GM12878 (cell line): ENCODE measurements around the gene PPP2R5C. TPM values are rescaled to one million over a fixed set of nuclear protein-coding genes. Genes with fewer than 3 reads are reported as not detected.
"Not testable (repeated sequence)": the region's sequence is repeated elsewhere in the genome, so short reads cannot be mapped to it uniquely, and the experiment has no call there.

Experiments used
- ATAC-seq: fragments of 200-7000 bp; cut with Tn5 transposase; 3 replicates; pipeline ENCODE4 v1.9.1; 2020; ENCODE audit warnings: mild to moderate bottlenecking, moderate library complexity
- BruUV-seq: library from RNA; stranded (reverse); fragments of 400-500 nt; replicated peaks from 2 replicates; lab custom pipeline; 2021; lab: Mats Ljungman, UMichigan
- CTCF ChIA-PET: fragments of 300-600 bp; sonication (Branson Sonifier 250); formaldehyde crosslinking; extraction: SDS; loops from one replicate; lab custom pipeline; 2021; ENCODE audit warnings: inconsistent platforms; lab: Yijun Ruan, JAX
- POLR2A ChIA-PET: fragments of 350-600 bp; formaldehyde crosslinking; extraction: SDS; loops from one replicate; lab custom pipeline; 2021; ENCODE audit warnings: inconsistent platforms; lab: Charles Lee
- RAD21 ChIA-PET: fragments of 300-600 bp; sonication (Branson Sonifier 250); formaldehyde crosslinking; loops from one replicate; lab custom pipeline; 2023; ENCODE audit warnings: antibody characterized with exemption; ENCODE audit not compliant: unreplicated experiment; lab: Charles Lee
- SMC1A ChIA-PET: fragments of 300-600 bp; sonication (Branson Sonifier 250); formaldehyde crosslinking; loops from one replicate; lab custom pipeline; 2023; ENCODE audit not compliant: unreplicated experiment, uncharacterized antibody; lab: Charles Lee
- DNase-seq: peaks from one replicate; pipeline ENCODE4 v3.0.0-alpha.2; 2011; ENCODE audit warnings: low read depth, low spot score
- FAIRE-seq: peaks from 3 replicates; lab custom pipeline; 2011; peaks lifted over from hg19 to GRCh38; lab: Jason Lieb, UNC
- H2AFZ ChIP-seq: 2 replicates; pipeline ENCODE4 v1.6.0; 2011; ENCODE audit warnings: low read depth, low read length, control low read depth; ENCODE audit not compliant: control insufficient read depth
- H3K27ac ChIP-seq: 2 replicates; pipeline ENCODE4 v1.5.1; 2011; ENCODE audit warnings: control low read depth; ENCODE audit not compliant: control insufficient read depth, insufficient read depth
- H3K27me3 ChIP-seq, 2 experiments: replicated peaks in 1 of 2; 2 replicates each; pipeline versions ENCODE4 v1.6.0 to v1.6.1; 2011; ENCODE audit warnings: low read length in 1 of 2; ENCODE audit not compliant: control insufficient read depth in 2 of 2, insufficient read depth in 2 of 2
- H3K36me3 ChIP-seq, 2 experiments: 2 replicates each; pipeline ENCODE4 v1.5.1; 2011; ENCODE audit warnings: low read length in 1 of 2; ENCODE audit not compliant: control insufficient read depth in 2 of 2, insufficient read depth in 2 of 2
- H3K4me1 ChIP-seq: 2 replicates; pipeline ENCODE4 v1.6.1; 2011; ENCODE audit warnings: mild to moderate bottlenecking, low read length, moderate library complexity, mixed read lengths; ENCODE audit not compliant: control insufficient read depth, insufficient read depth
- H3K4me2 ChIP-seq: 2 replicates; pipeline ENCODE4 v1.6.0; 2011; ENCODE audit warnings: control low read depth; ENCODE audit not compliant: control insufficient read depth, insufficient read depth
- H3K4me3 ChIP-seq: fragments of 200-600 bp; sonication (generic); 2 replicates; pipeline ENCODE4 v1.5.1; 2016
- H3K79me2 ChIP-seq: 2 replicates; pipeline ENCODE4 v1.6.0; 2011; ENCODE audit warnings: low read length; ENCODE audit not compliant: control insufficient read depth, insufficient read depth
- H3K9ac ChIP-seq: 2 replicates; pipeline ENCODE4 v1.8.0; 2011; ENCODE audit warnings: low read length, control low read depth, mixed read lengths; ENCODE audit not compliant: control insufficient read depth, insufficient read depth
- H3K9me3 ChIP-seq: replicated peaks from 3 replicates; pipeline ENCODE4 v1.5.1; 2011; ENCODE audit warnings: mild to moderate bottlenecking, low read length; ENCODE audit not compliant: control insufficient read depth, insufficient read depth
- H4K20me1 ChIP-seq: 2 replicates; pipeline ENCODE4 v1.6.0; 2011; ENCODE audit not compliant: control insufficient read depth, insufficient read depth
- EGR1 ChIP-seq, 2 experiments: IDR thresholded peaks; 1 replicate in 1 of 2; 2 replicates in 1 of 2; pipeline ENCODE4 v1.6.1; 2011 to 2012; ENCODE audit warnings: low read depth in 2 of 2, low read length in 2 of 2, borderline replicate concordance in 1 of 2, mild to moderate bottlenecking in 1 of 2, moderate library complexity in 1 of 2
- FOS ChIP-seq: IDR thresholded peaks from 3 replicates; pipeline ENCODE4 v1.6.1; 2011; ENCODE audit warnings: borderline replicate concordance; ENCODE audit not compliant: insufficient read length; ENCODE audit errors: extremely low read depth
- FOXM1 ChIP-seq: IDR thresholded peaks from 2 replicates; pipeline ENCODE4 v1.6.1; 2012; ENCODE audit warnings: low read depth, mild to moderate bottlenecking, inconsistent platforms, low read length, moderate library complexity
- NFYB ChIP-seq: IDR thresholded peaks from 2 replicates; pipeline ENCODE4 v1.6.1; 2011; ENCODE audit warnings: low read depth, mild to moderate bottlenecking, low read length, improper control_type of control experiment, moderate library complexity; ENCODE audit not compliant: insufficient read depth
- STAT1 ChIP-seq: fragments of 450-650 bp; conservative IDR thresholded peaks from 2 replicates; pipeline ENCODE4 v1.6.1; 2014; ENCODE audit warnings: antibody characterized with exemption, mild to moderate bottlenecking
- ZNF207 ChIP-seq: fragments of 450-650 bp; IDR thresholded peaks from 2 replicates; pipeline ENCODE4 v1.6.1; 2014; ENCODE audit warnings: antibody characterized with exemption, mild to moderate bottlenecking, borderline replicate concordance
- ZSCAN29 ChIP-seq: fragments of 450-650 bp; IDR thresholded peaks from 2 replicates; pipeline ENCODE4 v1.6.1; 2017; ENCODE audit warnings: mild to moderate bottlenecking, moderate library complexity
- WGBS: methylation state at CpG from one replicate; pipeline ENCODE4 v1.1.6; 2016; ENCODE audit warnings: low lambda C conversion rate; ENCODE audit not compliant: insufficient replicate concordance, insufficient coverage; ENCODE audit errors: missing lambda C conversion rate; 5-methylcytosine and 5-hydroxymethylcytosine counted together
- in situ Hi-C: fragments of 300-500 bp; cut with MboI; formaldehyde crosslinking; loops from 9 replicates; pipeline ENCODE4 v1.14.3; 2018; ENCODE audit warnings: mixed read lengths
- intact Hi-C: fragments of 100-400 bp; cut with micrococcal nuclease; formaldehyde crosslinking; loops from one replicate; pipeline ENCODE4 v1.14.2; 2022; ENCODE audit not compliant: unreplicated experiment
- polyA plus RNA-seq, 11 experiments: library from polyadenylated mRNA; depleted of rRNA in 4 of 11; unstranded in 6 of 11; stranded (reverse) in 5 of 11; fragments of >200 nt; fragmentation: Nextera tagmentation in 4 of 11; fragmentation: Illumina TruSeq in 1 of 11; extraction: Ambion mirVana in 4 of 11; extraction: Trizol in 1 of 11; gene quantifications; 1 replicate in 1 of 11; 2 replicates in 10 of 11; pipeline versions ENCODE4 v1.2.1 to v1.2.3, GENCODE V29; 2011 to 2016; ENCODE audit warnings: inconsistent platforms in 2 of 11, missing spikeins in 2 of 11, low read depth in 1 of 11
- total RNA-seq, 4 experiments: library from RNA; depleted of rRNA in 3 of 4; stranded (reverse); fragments of >200 nt in 3 of 4; fragmentation: Illumina TruSeq in 1 of 4; extraction: Trizol in 1 of 4; gene quantifications; 2 replicates each; pipeline versions ENCODE4 v1.2.1 to v1.2.3, GENCODE V29; 2013 to 2021
- TF ChIP-seq, protein P1 (sequence below): fragments of 450-650 bp; IDR thresholded peaks from 2 replicates; pipeline ENCODE4 v1.6.1; 2016; ENCODE audit warnings: mild to moderate bottlenecking
- TF ChIP-seq, protein P2 (sequence below): fragments of 450-650 bp; IDR thresholded peaks from 2 replicates; pipeline ENCODE4 v1.6.1; 2017; ENCODE audit warnings: low read depth, mild to moderate bottlenecking, moderate library complexity

PPP2R5C gene
- total and polyA plus RNA-seq, 10 of the 15 experiments (the other 5 are each of a cell fraction or from before 2014, with no cell fraction given) = 106 to 199 (median 144) TPM

DNA sequence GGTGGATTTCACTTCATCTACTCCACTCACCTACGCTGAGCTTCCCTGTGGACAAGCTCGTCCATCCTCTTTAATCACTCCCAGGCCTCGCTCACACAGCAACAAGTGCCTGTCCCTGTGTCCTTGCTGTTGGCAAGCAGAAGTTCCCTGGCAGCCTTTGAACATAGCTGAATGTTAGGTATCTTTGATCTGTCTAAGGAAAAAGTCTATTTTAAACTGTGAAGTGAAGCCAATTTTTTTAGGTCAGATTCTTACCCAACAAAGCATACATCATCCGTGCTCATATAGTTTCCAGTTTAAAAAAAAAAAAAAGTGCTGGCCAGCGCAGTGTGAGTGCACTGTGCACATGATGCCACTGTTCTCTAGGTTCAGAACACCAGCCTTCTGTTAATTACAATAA is 36.3 kb downstream of the PPP2R5C start (continued):
- TF ChIP-seq EGR1 (IDR thresholded peaks at IDR 0.05; ENCODE audit: borderline replicate concordance in 1 of 2, low read depth in 2 of 2, low read length in 2 of 2) (no peak), FOXM1 (no peak), NFYB (no peak), FOS (no peak), ZNF207 (no peak), STAT1 (no peak), ZSCAN29 (no peak)
- TF ChIP-seq, protein P1, sequence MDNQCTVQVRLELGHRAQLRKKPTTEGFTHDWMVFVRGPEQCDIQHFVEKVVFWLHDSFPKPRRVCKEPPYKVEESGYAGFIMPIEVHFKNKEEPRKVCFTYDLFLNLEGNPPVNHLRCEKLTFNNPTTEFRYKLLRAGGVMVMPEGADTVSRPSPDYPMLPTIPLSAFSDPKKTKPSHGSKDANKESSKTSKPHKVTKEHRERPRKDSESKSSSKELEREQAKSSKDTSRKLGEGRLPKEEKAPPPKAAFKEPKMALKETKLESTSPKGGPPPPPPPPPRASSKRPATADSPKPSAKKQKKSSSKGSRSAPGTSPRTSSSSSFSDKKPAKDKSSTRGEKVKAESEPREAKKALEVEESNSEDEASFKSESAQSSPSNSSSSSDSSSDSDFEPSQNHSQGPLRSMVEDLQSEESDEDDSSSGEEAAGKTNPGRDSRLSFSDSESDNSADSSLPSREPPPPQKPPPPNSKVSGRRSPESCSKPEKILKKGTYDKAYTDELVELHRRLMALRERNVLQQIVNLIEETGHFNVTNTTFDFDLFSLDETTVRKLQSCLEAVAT = no peak
- TF ChIP-seq, protein P2, sequence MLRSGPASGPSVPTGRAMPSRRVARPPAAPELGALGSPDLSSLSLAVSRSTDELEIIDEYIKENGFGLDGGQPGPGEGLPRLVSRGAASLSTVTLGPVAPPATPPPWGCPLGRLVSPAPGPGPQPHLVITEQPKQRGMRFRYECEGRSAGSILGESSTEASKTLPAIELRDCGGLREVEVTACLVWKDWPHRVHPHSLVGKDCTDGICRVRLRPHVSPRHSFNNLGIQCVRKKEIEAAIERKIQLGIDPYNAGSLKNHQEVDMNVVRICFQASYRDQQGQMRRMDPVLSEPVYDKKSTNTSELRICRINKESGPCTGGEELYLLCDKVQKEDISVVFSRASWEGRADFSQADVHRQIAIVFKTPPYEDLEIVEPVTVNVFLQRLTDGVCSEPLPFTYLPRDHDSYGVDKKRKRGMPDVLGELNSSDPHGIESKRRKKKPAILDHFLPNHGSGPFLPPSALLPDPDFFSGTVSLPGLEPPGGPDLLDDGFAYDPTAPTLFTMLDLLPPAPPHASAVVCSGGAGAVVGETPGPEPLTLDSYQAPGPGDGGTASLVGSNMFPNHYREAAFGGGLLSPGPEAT = no peak

DNA sequence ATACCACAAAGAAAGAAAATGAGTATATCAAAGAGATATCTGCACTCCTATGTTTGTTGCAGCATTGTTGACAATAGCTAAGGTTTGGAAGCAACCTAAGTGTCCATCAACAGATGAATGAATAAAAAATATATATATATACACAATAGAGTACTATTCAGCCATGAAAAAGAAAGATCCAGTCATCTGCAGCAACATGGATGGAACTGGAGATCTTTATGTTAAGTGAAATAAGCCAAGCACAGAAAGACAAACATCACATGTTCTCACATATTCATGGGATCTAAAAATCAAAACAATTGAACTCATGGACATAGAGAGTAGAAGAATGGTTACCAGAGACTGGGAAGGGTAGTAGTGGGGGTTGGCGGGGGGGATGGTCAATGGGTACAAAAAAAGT is 42.9 kb downstream of the PPP2R5C start:
- H3K4me2 ChIP-seq, H3K27me3 ChIP-seq, H3K4me1 ChIP-seq, H3K9ac ChIP-seq, RAD21 ChIA-PET, FAIRE-seq, DNase-seq, SMC1A ChIA-PET, H3K36me3 ChIP-seq, H3K4me3 ChIP-seq, H4K20me1 ChIP-seq, H3K27ac ChIP-seq, ATAC-seq, BruUV-seq, CTCF ChIA-PET, in situ Hi-C loops, H2AFZ ChIP-seq, intact Hi-C loops, H3K9me3 ChIP-seq, H3K79me2 ChIP-seq: not testable (repeated sequence)
- WGBS = 89% methylated on average over 1 of the region's 1 CpG
- POLR2A ChIA-PET = interaction anchor here (0.9 kb wide), 1 partner anchor 8 kb away, joined by 4 read pairs; no protein-coding TSS in a partner anchor

DNA sequence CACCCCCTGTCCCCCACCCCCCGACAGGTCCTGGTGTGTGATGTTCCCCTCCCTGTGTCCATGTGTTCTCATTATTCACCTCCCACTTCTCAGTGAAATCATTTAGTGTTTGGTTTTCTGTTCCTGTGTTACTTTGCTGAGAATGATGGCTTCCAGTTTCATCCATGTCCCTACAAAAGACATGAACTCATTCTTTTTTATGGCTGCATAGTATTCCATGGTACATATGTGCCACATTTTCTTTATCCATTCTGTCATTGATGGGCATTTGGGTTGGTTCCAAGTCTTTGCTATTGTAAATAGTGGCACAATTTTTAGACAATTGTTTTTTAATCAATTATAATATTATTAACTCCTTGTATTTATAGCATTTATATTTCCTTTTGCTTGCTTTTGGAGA is 44.7 kb downstream of the PPP2R5C start:
- in situ Hi-C loops, H3K9me3 ChIP-seq, BruUV-seq, RAD21 ChIA-PET, H3K4me3 ChIP-seq, H3K4me2 ChIP-seq, POLR2A ChIA-PET, H3K36me3 ChIP-seq, SMC1A ChIA-PET, H3K27me3 ChIP-seq, intact Hi-C loops, CTCF ChIA-PET, H3K27ac ChIP-seq, H2AFZ ChIP-seq, H3K9ac ChIP-seq, ATAC-seq, H4K20me1 ChIP-seq, FAIRE-seq, H3K4me1 ChIP-seq, DNase-seq: not testable (repeated sequence)
- 100% methylated on average over 1 of the region's 1 CpG for WGBS
- H3K79me2 ChIP-seq = peaks cover 12% of the 10 kb centered on the region
